ENCODE data around the gene CENPF. TPM values are rescaled to one million over a fixed set of nuclear protein-coding genes. Genes with fewer than 3 reads are reported as not detected.
"Not testable (repeated sequence)": the region's sequence is repeated elsewhere in the genome, so short reads cannot be mapped to it uniquely, and the experiment has no call there.

CENPF gene
- polyA plus RNA-seq, 1 donor from 2014 or later: 5.4 TPM

DNA sequence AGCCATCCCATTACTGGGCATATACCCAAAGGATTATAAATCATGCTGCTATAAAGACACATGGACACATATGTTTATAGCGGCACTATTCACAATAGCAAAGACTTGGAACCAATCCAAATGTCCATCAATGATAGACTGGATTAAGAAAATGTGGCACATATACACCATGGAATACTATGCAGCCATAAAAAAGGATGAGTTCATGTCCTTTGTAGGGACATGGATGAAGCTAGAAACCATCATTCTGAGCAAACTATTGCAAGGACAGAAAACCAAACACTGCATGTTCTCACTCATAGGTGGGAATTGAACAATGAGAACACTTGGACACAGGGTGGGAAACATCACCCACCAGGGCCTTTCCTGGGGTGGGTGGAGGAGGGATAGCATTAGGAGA is 72.5 kb downstream of the CENPF start:
- H3K9ac ChIP-seq (ENCODE audit: low read length); H3F3A ChIP-seq (ENCODE audit: insufficient read depth, low read length, poor library complexity, severe bottlenecking): not testable (repeated sequence)

DNA sequence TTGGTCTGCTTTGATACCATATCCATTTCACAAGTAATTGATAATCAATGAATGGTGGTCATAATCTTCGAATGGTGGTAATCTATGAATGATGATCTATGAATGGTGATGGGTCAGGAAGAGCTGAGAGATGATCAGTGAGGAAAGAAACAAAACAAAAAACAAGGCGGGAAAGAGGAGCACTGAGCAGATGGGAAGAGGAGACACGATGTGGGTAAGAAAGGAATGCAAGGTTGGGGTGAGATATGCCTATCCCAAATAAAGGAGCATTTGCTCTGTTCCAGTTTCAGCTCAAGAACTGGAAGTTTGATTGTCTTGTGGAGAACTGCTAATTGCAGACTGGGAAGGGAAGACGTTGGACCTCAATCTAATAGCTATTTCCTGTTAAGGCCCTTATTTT is 73.8 kb downstream of the CENPF start:
- Histone ChIP-seq H3K36me3 (ENCODE audit: insufficient read depth, low read length) (no peaks in the 10 kb centered on the region), H3K27ac (ENCODE audit: low read length) (no peak overlapping the region), H3K79me2 (replicated peaks; ENCODE audit: insufficient read depth, low read length) (no peaks in the 10 kb centered on the region), H3K9ac (ENCODE audit: low read length) (no peak overlapping the region), H2AFZ (ENCODE audit: low read depth, low read length) (no peak overlapping the region), H3K9me3 (ENCODE audit: low read length) (no peaks in the 10 kb centered on the region), H3K9me2 (ENCODE audit: insufficient read depth, low read length) (no peaks in the 10 kb centered on the region), H3F3A (ENCODE audit: insufficient read depth, low read length, poor library complexity, severe bottlenecking) (no peaks in the 10 kb centered on the region), H3K4me2 (ENCODE audit: low read length) (no peak overlapping the region), H3K27me3 (ENCODE audit: insufficient read depth, low read depth, low read length) (no peaks in the 10 kb centered on the region), H3K4me3 (ENCODE audit: low read length) (no peak overlapping the region), H4K20me1 (ENCODE audit: insufficient read depth) (no peaks in the 10 kb centered on the region)
- TF ChIP-seq RAD21 (conservative IDR thresholded peaks at IDR 0.05): no peak
- TF ChIP-seq POLR2AphosphoS5 (IDR thresholded peaks at IDR 0.05): no peak
- TF ChIP-seq, protein P1, sequence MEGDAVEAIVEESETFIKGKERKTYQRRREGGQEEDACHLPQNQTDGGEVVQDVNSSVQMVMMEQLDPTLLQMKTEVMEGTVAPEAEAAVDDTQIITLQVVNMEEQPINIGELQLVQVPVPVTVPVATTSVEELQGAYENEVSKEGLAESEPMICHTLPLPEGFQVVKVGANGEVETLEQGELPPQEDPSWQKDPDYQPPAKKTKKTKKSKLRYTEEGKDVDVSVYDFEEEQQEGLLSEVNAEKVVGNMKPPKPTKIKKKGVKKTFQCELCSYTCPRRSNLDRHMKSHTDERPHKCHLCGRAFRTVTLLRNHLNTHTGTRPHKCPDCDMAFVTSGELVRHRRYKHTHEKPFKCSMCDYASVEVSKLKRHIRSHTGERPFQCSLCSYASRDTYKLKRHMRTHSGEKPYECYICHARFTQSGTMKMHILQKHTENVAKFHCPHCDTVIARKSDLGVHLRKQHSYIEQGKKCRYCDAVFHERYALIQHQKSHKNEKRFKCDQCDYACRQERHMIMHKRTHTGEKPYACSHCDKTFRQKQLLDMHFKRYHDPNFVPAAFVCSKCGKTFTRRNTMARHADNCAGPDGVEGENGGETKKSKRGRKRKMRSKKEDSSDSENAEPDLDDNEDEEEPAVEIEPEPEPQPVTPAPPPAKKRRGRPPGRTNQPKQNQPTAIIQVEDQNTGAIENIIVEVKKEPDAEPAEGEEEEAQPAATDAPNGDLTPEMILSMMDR (IDR thresholded peaks at IDR 0.05; ENCODE audit: poor library complexity, severe bottlenecking): no peak

More for the DNA sequence above, 72.5 kb downstream of the CENPF start:
- H3K27ac ChIP-seq (ENCODE audit: low read length); H3K36me3 ChIP-seq (ENCODE audit: insufficient read depth, low read length); H4K20me1 ChIP-seq (ENCODE audit: insufficient read depth); H3K4me2 ChIP-seq (ENCODE audit: low read length); H3K9me2 ChIP-seq (ENCODE audit: insufficient read depth, low read length); H3K79me2 ChIP-seq (replicated peaks; ENCODE audit: insufficient read depth, low read length); H3K9me3 ChIP-seq (ENCODE audit: low read length); H3K27me3 ChIP-seq (ENCODE audit: insufficient read depth, low read depth, low read length); H3K4me3 ChIP-seq (ENCODE audit: low read length); H2AFZ ChIP-seq (ENCODE audit: low read depth, low read length): not testable (repeated sequence)

DNA sequence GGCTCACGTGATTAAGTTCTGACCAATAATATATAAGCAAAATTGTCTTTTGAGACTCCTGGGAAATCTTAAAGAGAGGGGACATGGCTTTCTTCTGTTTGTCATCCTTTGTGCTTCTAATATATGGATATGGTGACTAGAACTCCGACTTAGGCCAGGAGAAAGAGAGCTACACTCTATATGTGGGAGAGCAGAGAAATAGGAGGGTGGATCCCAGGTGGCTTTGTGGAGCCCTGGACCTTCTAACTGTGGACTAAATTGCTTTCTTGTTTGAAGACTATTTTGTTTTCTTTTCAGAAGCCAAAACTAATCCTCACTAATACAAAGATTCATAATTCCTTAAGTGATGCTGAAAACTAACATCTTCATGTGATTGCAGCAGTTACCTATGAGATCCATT is 75.0 kb downstream of the CENPF start:
- H3K79me2 ChIP-seq (replicated peaks; ENCODE audit: insufficient read depth, low read length): no peaks in the 10 kb centered on the region
- TF ChIP-seq POLR2AphosphoS5 (IDR thresholded peaks at IDR 0.05): no peak
- TF ChIP-seq MXI1 (conservative IDR thresholded peaks at IDR 0.05; ENCODE audit: poor library complexity, severe bottlenecking): no peak
- H3K9ac ChIP-seq (ENCODE audit: low read length): no peak overlapping the region
- H4K20me1 ChIP-seq (ENCODE audit: insufficient read depth): no peaks in the 10 kb centered on the region
- no peak overlapping the region for H2AFZ ChIP-seq (ENCODE audit: low read depth, low read length)
- no peaks in the 10 kb centered on the region for H3K9me2 ChIP-seq (ENCODE audit: insufficient read depth, low read length)
- H3K9me3 ChIP-seq (ENCODE audit: low read length): no peaks in the 10 kb centered on the region
- H3K27ac ChIP-seq (ENCODE audit: low read length): no peak overlapping the region
- H3K4me2 ChIP-seq (ENCODE audit: low read length): no peak overlapping the region
- no peaks in the 10 kb centered on the region for H3F3A ChIP-seq (ENCODE audit: insufficient read depth, low read length, poor library complexity, severe bottlenecking)
- no peaks in the 10 kb centered on the region for H3K36me3 ChIP-seq (ENCODE audit: insufficient read depth, low read length)
- H3K4me3 ChIP-seq (ENCODE audit: low read length): no peak overlapping the region
- no peaks in the 10 kb centered on the region for H3K27me3 ChIP-seq (ENCODE audit: insufficient read depth, low read depth, low read length)

DNA sequence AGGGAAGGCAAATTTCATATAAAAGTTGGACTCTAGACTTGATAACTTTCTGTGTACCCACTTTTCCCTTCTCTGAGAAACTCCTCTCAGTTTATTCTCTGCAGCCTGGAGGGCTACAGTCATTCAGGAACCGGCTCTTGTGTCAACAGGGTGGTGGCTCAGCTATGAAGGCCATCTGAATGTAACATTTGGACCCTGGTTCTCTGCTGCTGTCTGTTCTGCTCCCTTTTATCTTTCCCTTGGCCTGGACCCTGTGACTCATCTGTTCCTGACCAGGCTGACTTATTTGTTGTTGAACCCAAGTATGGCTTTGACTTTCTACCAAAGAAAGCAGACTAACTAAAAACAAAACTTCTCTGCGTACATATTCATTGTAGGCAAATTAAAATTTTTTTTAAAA is 75.4 kb downstream of the CENPF start:
- no peak overlapping the region for H3K4me3 ChIP-seq (ENCODE audit: low read length)
- no peaks in the 10 kb centered on the region for H3K9me3 ChIP-seq (ENCODE audit: low read length)
- H3K79me2 ChIP-seq (replicated peaks; ENCODE audit: insufficient read depth, low read length): no peaks in the 10 kb centered on the region
- TF ChIP-seq SMC3 (conservative IDR thresholded peaks at IDR 0.05; ENCODE audit: poor library complexity) (no peak), EZH2 (IDR thresholded peaks at IDR 0.05; ENCODE audit: borderline replicate concordance, insufficient read depth, low read length, poor library complexity, severe bottlenecking) (no peak), EP300 (conservative IDR thresholded peaks at IDR 0.05; ENCODE audit: poor library complexity, severe bottlenecking) (no peak), TAF1 (IDR thresholded peaks at IDR 0.05; ENCODE audit: low read depth) (no peak), RAD21 (conservative IDR thresholded peaks at IDR 0.05) (no peak)
- TF ChIP-seq, protein P1 (IDR thresholded peaks at IDR 0.05; ENCODE audit: poor library complexity, severe bottlenecking): no peak
- H4K20me1 ChIP-seq (ENCODE audit: insufficient read depth): no peaks in the 10 kb centered on the region
- H3K36me3 ChIP-seq (ENCODE audit: insufficient read depth, low read length): no peaks in the 10 kb centered on the region
- no peak overlapping the region for H3K4me2 ChIP-seq (ENCODE audit: low read length)
- H3K27ac ChIP-seq (ENCODE audit: low read length): no peak overlapping the region
- no peaks in the 10 kb centered on the region for H3F3A ChIP-seq (ENCODE audit: insufficient read depth, low read length, poor library complexity, severe bottlenecking)
- no peaks in the 10 kb centered on the region for H3K27me3 ChIP-seq (ENCODE audit: insufficient read depth, low read depth, low read length)
- H3K9me2 ChIP-seq (ENCODE audit: insufficient read depth, low read length): no peaks in the 10 kb centered on the region
- H3K9ac ChIP-seq (ENCODE audit: low read length): no peak overlapping the region
- H2AFZ ChIP-seq (ENCODE audit: low read depth, low read length): no peak overlapping the region

Data from neural cell (in vitro differentiated cells).